Measurements from ENCODE around the gene CYP19A1.

CYP19A1 gene

DNA sequence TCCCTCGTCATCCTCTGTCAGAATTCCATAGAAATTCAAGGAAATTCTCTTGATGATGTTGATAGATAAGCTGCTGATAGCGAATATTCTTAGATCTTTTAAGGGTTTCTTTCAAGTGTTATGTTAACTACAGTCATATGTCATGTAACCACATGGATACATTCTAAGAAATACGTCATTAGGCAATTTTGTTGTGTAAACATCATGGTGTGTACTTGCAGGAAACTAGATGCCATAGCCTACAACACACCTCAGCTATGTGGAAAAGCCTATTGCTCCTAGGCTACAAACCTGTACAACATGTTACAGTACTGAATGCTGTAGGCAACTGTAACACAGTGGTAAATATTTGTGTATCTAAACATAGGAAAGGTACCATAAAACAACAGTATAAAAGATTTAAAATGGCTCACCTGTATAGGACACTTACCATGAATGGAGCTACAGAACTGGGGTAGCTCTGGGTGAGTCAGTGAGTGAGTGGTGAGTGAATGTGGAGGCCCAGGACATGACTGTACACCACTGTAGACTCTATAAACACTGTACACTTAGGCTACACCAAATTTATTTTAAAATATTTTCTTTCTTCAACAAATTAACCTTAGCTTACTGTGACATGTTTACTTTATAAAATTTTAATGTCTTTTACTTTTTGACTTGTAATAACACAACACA is 37.7 kb upstream of the CYP19A1 start:
- WGBS, 2 experiments, result 94 to 100% methylated on average over 2 to 3 of the region's 3 CpGs
- Histone ChIP-seq H3K36me3 (ENCODE audit: control insufficient read depth, insufficient read depth, low read length) (no peaks in the 10 kb centered on the region), H3K4me3 (ENCODE audit: insufficient read depth, low read depth, low read length) (no peak overlapping the region), H3K27ac (ENCODE audit: insufficient read depth, low read depth, low read length, poor library complexity, severe bottlenecking) (no peak overlapping the region), H3K9me3 (ENCODE audit: control insufficient read depth, low read length) (no peaks in the 10 kb centered on the region), H3K4me1 (ENCODE audit: control insufficient read depth, insufficient read depth, low read length) (no peaks in the 10 kb centered on the region), H3K27me3 (ENCODE audit: control insufficient read depth, insufficient read depth, low read length, poor library complexity, severe bottlenecking) (no peaks in the 10 kb centered on the region)

DNA sequence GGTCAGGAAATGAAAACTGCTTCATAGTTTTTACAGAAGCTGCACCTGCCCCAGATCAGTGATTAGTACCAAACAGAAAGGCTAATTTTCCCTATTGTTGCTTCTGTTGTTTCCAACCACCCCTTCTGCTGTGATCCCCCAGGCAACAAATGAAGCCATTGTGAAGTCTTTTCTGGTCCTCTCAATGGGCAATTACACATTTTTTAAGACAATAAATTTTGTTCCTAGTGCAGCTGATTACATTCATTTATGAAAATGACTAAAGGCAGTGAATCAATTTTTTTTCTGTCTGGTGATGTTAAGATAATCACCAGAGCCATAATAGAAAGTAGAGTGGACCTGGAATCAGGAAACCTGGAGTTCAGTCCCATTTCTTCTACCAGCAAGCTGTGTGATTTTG is 35.7 kb upstream of the CYP19A1 start:
- H3K27me3 ChIP-seq (ENCODE audit: control insufficient read depth, insufficient read depth, low read length, poor library complexity, severe bottlenecking), result no peaks in the 10 kb centered on the region
- H3K4me1 ChIP-seq (ENCODE audit: control insufficient read depth, insufficient read depth, low read length), result no peaks in the 10 kb centered on the region
- H3K27ac ChIP-seq (ENCODE audit: insufficient read depth, low read depth, low read length, poor library complexity, severe bottlenecking), result no peak overlapping the region
- H3K36me3 ChIP-seq (ENCODE audit: control insufficient read depth, insufficient read depth, low read length), result no peaks in the 10 kb centered on the region
- H3K9me3 ChIP-seq (ENCODE audit: control insufficient read depth, low read length), result no peaks in the 10 kb centered on the region
- H3K4me3 ChIP-seq (ENCODE audit: insufficient read depth, low read depth, low read length), result no peak overlapping the region

DNA sequence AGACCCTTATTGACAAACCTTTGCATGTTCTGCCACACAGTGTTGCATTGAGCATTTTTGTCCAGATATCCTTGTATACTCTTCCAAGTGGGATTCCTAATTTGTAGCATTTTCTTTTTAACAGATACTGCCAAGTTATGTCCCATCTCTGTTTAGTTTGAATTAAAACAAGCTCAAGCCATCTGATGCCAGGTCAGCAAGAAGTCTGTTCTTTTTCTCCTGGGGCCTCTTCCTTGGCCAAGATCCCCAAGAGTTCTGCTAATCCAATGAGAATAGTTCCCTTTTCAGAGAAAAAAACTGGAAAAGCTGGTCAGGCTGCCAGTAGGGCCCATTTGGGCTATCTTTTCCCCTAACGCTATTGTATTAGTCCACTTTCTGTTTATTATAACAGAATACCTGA is 32.9 kb upstream of the CYP19A1 start:
- no peak overlapping the region for H3K27ac ChIP-seq (ENCODE audit: insufficient read depth, low read depth, low read length, poor library complexity, severe bottlenecking)
- no peaks in the 10 kb centered on the region for H3K36me3 ChIP-seq (ENCODE audit: control insufficient read depth, insufficient read depth, low read length)
- H3K9me3 ChIP-seq (ENCODE audit: control insufficient read depth, low read length), result no peaks in the 10 kb centered on the region
- 100% methylated on average over 1 of the region's 1 CpG; no CpG with 5 or more reads in 1 of the 2 experiments for WGBS, 2 experiments
- H3K4me3 ChIP-seq (ENCODE audit: insufficient read depth, low read depth, low read length), result no peak overlapping the region
- no peaks in the 10 kb centered on the region for H3K27me3 ChIP-seq (ENCODE audit: control insufficient read depth, insufficient read depth, low read length, poor library complexity, severe bottlenecking)
- peaks cover 4% of the 10 kb centered on the region for H3K4me1 ChIP-seq (ENCODE audit: control insufficient read depth, insufficient read depth, low read length)

DNA sequence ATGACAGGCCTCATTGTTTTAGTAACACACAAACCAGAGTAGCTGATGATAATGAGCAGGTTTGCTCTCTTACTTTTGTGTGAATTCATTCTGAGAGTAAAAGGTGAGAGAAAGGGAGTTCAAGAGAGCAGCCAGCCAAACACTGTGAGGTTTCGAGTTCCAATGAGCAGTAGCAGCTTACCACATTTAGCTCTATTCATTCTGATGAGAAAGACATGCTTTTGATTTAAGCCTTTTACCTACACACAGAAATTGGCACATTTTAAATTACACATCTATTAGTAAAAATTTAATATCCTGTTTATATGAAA is 31.0 kb upstream of the CYP19A1 start:
- Histone ChIP-seq H3K9me3 (ENCODE audit: control insufficient read depth, low read length) (no peaks in the 10 kb centered on the region), H3K4me3 (ENCODE audit: insufficient read depth, low read depth, low read length) (no peak overlapping the region), H3K36me3 (ENCODE audit: control insufficient read depth, insufficient read depth, low read length) (no peaks in the 10 kb centered on the region), H3K27ac (ENCODE audit: insufficient read depth, low read depth, low read length, poor library complexity, severe bottlenecking) (no peak overlapping the region), H3K4me1 (ENCODE audit: control insufficient read depth, insufficient read depth, low read length) (peaks cover 4% of the 10 kb centered on the region), H3K27me3 (ENCODE audit: control insufficient read depth, insufficient read depth, low read length, poor library complexity, severe bottlenecking) (no peaks in the 10 kb centered on the region)
- WGBS, 2 experiments, result 89% methylated on average over 1 of the region's 1 CpG

DNA sequence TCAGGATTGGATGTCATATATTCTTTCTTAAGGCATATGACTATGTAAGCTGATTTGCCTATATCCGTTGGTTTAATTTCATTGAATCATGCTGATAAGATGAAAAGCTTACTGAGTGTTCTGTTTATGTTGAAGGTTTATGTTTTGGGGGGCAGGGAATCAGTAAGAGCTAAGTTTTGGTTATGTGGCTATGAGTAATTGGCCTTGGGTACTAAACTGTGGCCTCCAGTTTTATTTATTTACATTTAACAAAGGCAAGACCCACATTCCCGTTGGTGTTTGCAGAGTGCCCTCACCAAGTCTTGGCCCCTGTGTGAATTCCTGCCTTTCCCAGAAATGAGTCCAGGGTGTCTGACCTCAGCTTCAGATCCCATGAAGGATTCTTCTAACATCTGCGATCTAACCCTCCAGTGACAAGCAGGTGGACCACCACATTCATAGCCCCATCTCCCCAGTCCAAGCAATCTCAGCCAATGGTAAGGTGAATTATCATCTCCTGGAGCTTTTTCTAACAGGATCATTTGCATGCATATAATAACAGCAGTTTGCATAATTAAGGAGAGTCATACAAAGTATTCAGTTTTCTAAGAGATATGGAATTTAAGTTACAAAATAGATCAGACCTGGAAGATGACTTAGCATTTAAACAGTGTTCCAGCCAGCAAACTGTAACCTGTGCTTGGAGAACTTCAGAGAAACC is 30.5 kb upstream of the CYP19A1 start:
- WGBS, 2 experiments, result 90 to 92% methylated on average over 3 of the region's 3 CpGs
- H3K36me3 ChIP-seq (ENCODE audit: control insufficient read depth, insufficient read depth, low read length), result no peaks in the 10 kb centered on the region
- H3K27ac ChIP-seq (ENCODE audit: insufficient read depth, low read depth, low read length, poor library complexity, severe bottlenecking), result no peak overlapping the region

DNA sequence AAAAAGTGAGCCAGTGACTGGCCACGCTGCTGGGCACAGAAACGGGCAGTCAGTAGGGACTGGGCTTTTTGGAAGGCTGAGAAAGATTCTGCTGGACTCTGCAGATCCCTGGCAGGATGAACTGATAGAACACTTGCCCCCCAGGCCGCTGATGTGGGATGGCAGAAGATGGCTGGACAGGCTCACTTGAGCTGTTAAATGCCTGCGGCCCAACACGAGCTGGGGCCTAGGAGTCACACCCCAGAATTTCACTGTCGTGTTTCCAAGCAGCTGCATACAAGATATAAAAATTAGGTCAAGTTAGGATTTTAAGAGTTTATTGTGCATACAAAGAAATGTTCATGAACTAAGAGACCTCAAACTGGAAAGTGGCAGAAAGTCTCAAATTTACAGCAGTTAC is 29.9 kb upstream of the CYP19A1 start:
- no peaks in the 10 kb centered on the region for H3K36me3 ChIP-seq (ENCODE audit: control insufficient read depth, insufficient read depth, low read length)
- H3K4me1 ChIP-seq (ENCODE audit: control insufficient read depth, insufficient read depth, low read length), result peaks cover 4% of the 10 kb centered on the region
- no peaks in the 10 kb centered on the region for H3K27me3 ChIP-seq (ENCODE audit: control insufficient read depth, insufficient read depth, low read length, poor library complexity, severe bottlenecking)
- no peak overlapping the region for H3K4me3 ChIP-seq (ENCODE audit: insufficient read depth, low read depth, low read length)
- 94 to 95% methylated on average over 6 of the region's 6 CpGs for WGBS, 2 experiments
- H3K9me3 ChIP-seq (ENCODE audit: control insufficient read depth, low read length), result no peaks in the 10 kb centered on the region
- no peak overlapping the region for H3K27ac ChIP-seq (ENCODE audit: insufficient read depth, low read depth, low read length, poor library complexity, severe bottlenecking)

More for the DNA sequence above, 30.5 kb upstream of the CYP19A1 start:
- H3K4me3 ChIP-seq (ENCODE audit: insufficient read depth, low read depth, low read length), result no peak overlapping the region
- no peaks in the 10 kb centered on the region for H3K9me3 ChIP-seq (ENCODE audit: control insufficient read depth, low read length)
- peaks cover 4% of the 10 kb centered on the region for H3K4me1 ChIP-seq (ENCODE audit: control insufficient read depth, insufficient read depth, low read length)
- H3K27me3 ChIP-seq (ENCODE audit: control insufficient read depth, insufficient read depth, low read length, poor library complexity, severe bottlenecking), result no peaks in the 10 kb centered on the region

DNA sequence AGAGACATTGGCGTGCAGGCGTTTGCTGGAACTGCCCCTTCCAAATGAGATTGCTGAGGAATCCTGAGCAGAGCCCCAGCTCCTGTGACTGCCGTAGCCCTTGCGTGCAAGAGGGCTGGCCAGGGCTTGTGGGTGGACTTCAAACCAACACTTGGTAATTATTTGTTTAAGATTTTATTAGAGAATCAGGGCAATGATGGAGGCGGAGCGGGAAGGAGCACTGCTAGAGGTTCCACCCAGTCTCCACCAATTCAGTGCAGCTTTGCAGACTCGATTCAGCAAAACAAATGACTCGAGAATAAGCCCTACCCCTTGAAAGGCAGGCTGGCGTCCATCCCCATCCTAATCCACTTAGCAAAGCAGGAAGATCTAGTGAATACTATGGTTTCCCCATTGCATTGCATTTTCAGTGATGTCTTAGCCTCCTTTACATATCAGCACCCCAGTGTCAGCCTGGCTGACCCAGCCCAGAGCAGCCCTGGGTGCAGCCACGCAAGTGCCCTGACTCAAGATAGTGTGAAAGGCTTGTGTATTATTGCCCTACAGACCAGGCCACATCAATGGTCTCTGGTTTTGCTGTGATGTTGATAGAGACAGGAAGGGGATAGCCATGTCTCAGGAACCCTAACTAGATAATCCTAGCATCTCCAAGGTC is 29.1 kb upstream of the CYP19A1 start:
- no peaks in the 10 kb centered on the region for H3K36me3 ChIP-seq (ENCODE audit: control insufficient read depth, insufficient read depth, low read length)
- H3K9me3 ChIP-seq (ENCODE audit: control insufficient read depth, low read length), result no peaks in the 10 kb centered on the region
- peaks cover 4% of the 10 kb centered on the region for H3K4me1 ChIP-seq (ENCODE audit: control insufficient read depth, insufficient read depth, low read length)
- no peaks in the 10 kb centered on the region for H3K27me3 ChIP-seq (ENCODE audit: control insufficient read depth, insufficient read depth, low read length, poor library complexity, severe bottlenecking)
- WGBS, 2 experiments, result 81 to 84% methylated on average over 10 of the region's 10 CpGs
- H3K4me3 ChIP-seq (ENCODE audit: insufficient read depth, low read depth, low read length), result no peak overlapping the region
- H3K27ac ChIP-seq (ENCODE audit: insufficient read depth, low read depth, low read length, poor library complexity, severe bottlenecking), result no peak overlapping the region

DNA sequence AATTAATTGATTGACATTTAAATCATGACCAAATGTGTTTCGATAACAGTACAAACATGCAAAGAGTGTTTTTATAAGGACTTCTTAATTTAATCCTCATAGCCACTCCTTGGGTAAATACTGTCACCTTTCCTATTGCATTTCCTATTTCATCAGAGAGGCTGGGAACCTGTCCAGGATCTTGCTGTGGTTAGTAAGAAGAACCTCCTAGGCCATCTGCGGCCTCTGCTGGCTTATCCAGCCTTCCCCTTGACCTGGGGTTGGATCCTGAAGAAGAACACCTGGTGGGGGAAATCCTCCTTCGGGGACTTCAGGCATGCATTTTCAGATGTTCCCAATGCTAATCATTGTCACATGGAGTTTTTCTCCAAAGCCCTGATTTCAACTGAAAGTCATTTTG is 28.5 kb upstream of the CYP19A1 start:
- H3K27me3 ChIP-seq (ENCODE audit: control insufficient read depth, insufficient read depth, low read length, poor library complexity, severe bottlenecking), result no peaks in the 10 kb centered on the region
- no peak overlapping the region for H3K27ac ChIP-seq (ENCODE audit: insufficient read depth, low read depth, low read length, poor library complexity, severe bottlenecking)
- H3K9me3 ChIP-seq (ENCODE audit: control insufficient read depth, low read length), result no peaks in the 10 kb centered on the region
- H3K36me3 ChIP-seq (ENCODE audit: control insufficient read depth, insufficient read depth, low read length), result no peaks in the 10 kb centered on the region
- H3K4me1 ChIP-seq (ENCODE audit: control insufficient read depth, insufficient read depth, low read length), result peaks cover 4% of the 10 kb centered on the region
- WGBS, 2 experiments, result 85 to 93% methylated on average over 3 of the region's 3 CpGs
- H3K4me3 ChIP-seq (ENCODE audit: insufficient read depth, low read depth, low read length), result no peak overlapping the region

DNA sequence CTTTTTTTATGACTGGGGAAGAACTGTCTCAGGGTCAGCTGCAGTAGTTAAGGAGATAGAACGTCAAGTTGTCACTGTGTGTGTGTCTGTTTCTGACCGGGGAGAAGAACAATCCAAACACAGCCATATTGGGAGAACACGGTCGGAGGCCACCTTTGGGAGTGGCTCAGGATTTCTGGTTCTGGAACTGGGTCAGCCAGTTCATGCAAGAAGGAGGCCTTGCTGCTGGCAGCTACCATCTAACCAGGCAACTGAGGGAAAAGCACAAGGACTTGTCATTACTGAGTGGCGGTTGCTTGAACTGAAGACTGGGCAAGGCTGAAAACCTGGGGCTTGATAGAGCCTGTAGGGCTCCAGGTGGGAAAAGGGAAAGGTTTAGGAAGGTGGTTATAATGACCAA is 27.7 kb upstream of the CYP19A1 start:
- Histone ChIP-seq H3K4me3 (ENCODE audit: insufficient read depth, low read depth, low read length) (no peak overlapping the region), H3K9me3 (ENCODE audit: control insufficient read depth, low read length) (no peaks in the 10 kb centered on the region), H3K4me1 (ENCODE audit: control insufficient read depth, insufficient read depth, low read length) (peaks cover 4% of the 10 kb centered on the region), H3K27me3 (ENCODE audit: control insufficient read depth, insufficient read depth, low read length, poor library complexity, severe bottlenecking) (no peaks in the 10 kb centered on the region), H3K27ac (ENCODE audit: insufficient read depth, low read depth, low read length, poor library complexity, severe bottlenecking) (no peak overlapping the region), H3K36me3 (ENCODE audit: control insufficient read depth, insufficient read depth, low read length) (no peaks in the 10 kb centered on the region)
- WGBS, 2 experiments, result 92 to 93% methylated on average over 5 of the region's 5 CpGs

DNA sequence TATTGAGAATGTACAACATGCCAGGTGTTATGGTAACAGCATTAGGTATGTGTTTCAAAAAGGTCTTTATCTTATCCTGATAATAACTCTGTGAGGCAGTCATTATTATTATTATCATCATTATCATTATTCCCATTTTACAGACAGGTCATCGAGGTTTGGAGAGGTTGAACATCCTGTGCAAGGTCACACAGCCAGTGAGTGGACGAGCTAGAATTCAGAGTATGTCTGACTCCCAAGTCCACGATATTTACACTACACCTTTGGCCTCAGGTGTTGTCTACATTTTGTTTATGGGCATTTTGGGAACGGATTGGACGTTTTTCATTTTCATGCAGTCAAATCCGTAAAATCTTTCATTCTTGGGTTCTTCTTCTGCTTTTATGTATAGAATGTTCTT is 27.0 kb upstream of the CYP19A1 start:
- Histone ChIP-seq H3K4me1 (ENCODE audit: control insufficient read depth, insufficient read depth, low read length) (peaks cover 4% of the 10 kb centered on the region), H3K9me3 (ENCODE audit: control insufficient read depth, low read length) (no peaks in the 10 kb centered on the region), H3K36me3 (ENCODE audit: control insufficient read depth, insufficient read depth, low read length) (no peaks in the 10 kb centered on the region), H3K27ac (ENCODE audit: insufficient read depth, low read depth, low read length, poor library complexity, severe bottlenecking) (no peak overlapping the region), H3K4me3 (ENCODE audit: insufficient read depth, low read depth, low read length) (no peak overlapping the region), H3K27me3 (ENCODE audit: control insufficient read depth, insufficient read depth, low read length, poor library complexity, severe bottlenecking) (no peaks in the 10 kb centered on the region)
- 97 to 98% methylated on average over 6 of the region's 6 CpGs for WGBS, 2 experiments
